SU-DHL-6 (cell line): Measurements from ENCODE around the gene DTX3.

ENCODE experiments used
- H2AFZ ChIP-seq: fragments of 200-600 bp; sonication (generic); 2 replicates; pipeline ENCODE4 v1.6.1; 2014; ENCODE audit warnings: low read depth, mild to moderate bottlenecking, moderate library complexity, mixed read lengths, antibody characterized with exemption, low read length; ENCODE audit not compliant: severe bottlenecking
- H3F3A ChIP-seq: fragments of 200-600 bp; shearing (Covaris generic); 2 replicates; pipeline ENCODE4 v1.6.0; 2016; ENCODE audit warnings: antibody characterized with exemption, mild to moderate bottlenecking; ENCODE audit not compliant: insufficient read depth
- H3K27ac ChIP-seq: fragments of 200-600 bp; sonication (generic); 2 replicates; pipeline ENCODE4 v1.5.1; 2016; ENCODE audit warnings: low read depth, mild to moderate bottlenecking, low read length, moderate library complexity, mixed read lengths
- H3K27me3 ChIP-seq: fragments of 200-600 bp; sonication (generic), shearing (Covaris generic); 2 replicates; pipeline ENCODE4 v1.6.0; 2014; ENCODE audit warnings: mild to moderate bottlenecking, low read length
- H3K36me3 ChIP-seq: fragments of 200-600 bp; sonication (generic); 2 replicates; pipeline ENCODE4 v1.6.1; 2014; ENCODE audit warnings: mild to moderate bottlenecking, low read length, mixed read lengths
- H3K4me2 ChIP-seq: fragments of 300-600, 200-600 bp; shearing (Covaris generic), sonication (generic); 2 replicates; pipeline ENCODE4 v1.6.0; 2014; ENCODE audit warnings: low read length, low read depth, mild to moderate bottlenecking; ENCODE audit not compliant: poor library complexity, severe bottlenecking
- H3K4me3 ChIP-seq: fragments of 200-600 bp; sonication (generic); 2 replicates; pipeline ENCODE4 v1.5.1; 2014; ENCODE audit warnings: antibody characterized with exemption, low read length, mild to moderate bottlenecking, mixed read lengths; ENCODE audit not compliant: insufficient read depth, poor library complexity, severe bottlenecking
- H3K79me2 ChIP-seq: fragments of 200-600 bp; sonication (generic); 2 replicates; pipeline ENCODE4 v1.6.1; 2014; ENCODE audit warnings: mild to moderate bottlenecking, low read length, moderate library complexity; ENCODE audit not compliant: insufficient read depth
- H3K9ac ChIP-seq: fragments of 200-600 bp; sonication (generic); 2 replicates; pipeline ENCODE4 v1.7.0; 2014; ENCODE audit warnings: mild to moderate bottlenecking, low read length
- H3K9me2 ChIP-seq: fragments of 200-600 bp; sonication (generic); replicated peaks from 2 replicates; pipeline ENCODE4 v1.6.1; 2014; ENCODE audit warnings: low read length; ENCODE audit not compliant: insufficient read depth
- H3K9me3 ChIP-seq: fragments of 200-600 bp; sonication (generic); 2 replicates; pipeline ENCODE4 v1.6.1; 2014; ENCODE audit warnings: low read length, mixed read lengths; ENCODE audit not compliant: insufficient read depth
- H4K20me1 ChIP-seq: fragments of 200-600 bp; sonication (generic); 2 replicates; pipeline ENCODE4 v1.6.1; 2014; ENCODE audit warnings: low read depth, mild to moderate bottlenecking, antibody characterized with exemption, low read length, moderate library complexity, mixed read lengths
- CTCF ChIP-seq: fragments of 200-600 bp; sonication (generic); IDR thresholded peaks from one replicate; pipeline ENCODE4 v1.5.1; 2017; ENCODE audit warnings: antibody characterized with exemption, mild to moderate bottlenecking, low read length, moderate library complexity; ENCODE audit not compliant: insufficient read depth, poor library complexity, severe bottlenecking
- EZH2phosphoT487 ChIP-seq: fragments of 200-600 bp; sonication (generic), shearing (Covaris generic); conservative IDR thresholded peaks from 2 replicates; pipeline ENCODE4 v1.6.1; 2018; ENCODE audit warnings: mild to moderate bottlenecking, antibody characterized with exemption, low read length, moderate library complexity, mixed read lengths

Gene DTX3

GRCh38 chr12:57637364-57637763 lies 32.7 kb downstream of the DTX3 start:
- no peak for TF ChIP-seq CTCF
- TF ChIP-seq EZH2phosphoT487, result no peak

GRCh38 chr12:57638096-57638495 lies 33.5 kb downstream of the DTX3 start:
- Histone ChIP-seq H2AFZ (no peak overlapping the region), H3K36me3 (no peaks in the 10 kb centered on the region), H3K4me3 (no peak overlapping the region), H4K20me1 (no peaks in the 10 kb centered on the region), H3K9ac (no peak overlapping the region), H3K79me2 (no peaks in the 10 kb centered on the region), H3K4me2 (no peak overlapping the region), H3K9me2 (no peaks in the 10 kb centered on the region), H3K27me3 (no peaks in the 10 kb centered on the region), H3K9me3 (no peaks in the 10 kb centered on the region), H3K27ac (no peak overlapping the region), H3F3A (no peaks in the 10 kb centered on the region)
- TF ChIP-seq CTCF (no peak), EZH2phosphoT487 (no peak)

More at GRCh38 chr12:57637364-57637763, 32.7 kb downstream of the DTX3 start:
- H3K9me3 ChIP-seq, result no peaks in the 10 kb centered on the region
- no peaks in the 10 kb centered on the region for H3K36me3 ChIP-seq
- no peaks in the 10 kb centered on the region for H3K27me3 ChIP-seq
- no peaks in the 10 kb centered on the region for H3K79me2 ChIP-seq
- H4K20me1 ChIP-seq, result no peaks in the 10 kb centered on the region
- no peaks in the 10 kb centered on the region for H3F3A ChIP-seq
- H2AFZ ChIP-seq, result no peak overlapping the region
- H3K4me3 ChIP-seq, result no peak overlapping the region
- no peak overlapping the region for H3K4me2 ChIP-seq
- H3K9me2 ChIP-seq, result no peaks in the 10 kb centered on the region
- no peak overlapping the region for H3K9ac ChIP-seq
- H3K27ac ChIP-seq, result no peak overlapping the region

GRCh38 chr12:57640175-57641042 lies 35.8 kb downstream of the DTX3 start:
- Histone ChIP-seq H3K9me3 (peaks cover 5% of the 10 kb centered on the region; the same call in 1 of the 2 replicates), H3K27ac (no peak overlapping the region), H4K20me1 (no peaks in the 10 kb centered on the region), H3K79me2 (no peaks in the 10 kb centered on the region), H3K27me3 (no peaks in the 10 kb centered on the region), H3K4me2 (no peak overlapping the region), H3K9me2 (no peaks in the 10 kb centered on the region), H3F3A (no peaks in the 10 kb centered on the region), H3K9ac (no peak overlapping the region), H3K36me3 (no peaks in the 10 kb centered on the region), H3K4me3 (no peak overlapping the region), H2AFZ (no peak overlapping the region)
- TF ChIP-seq CTCF (no peak), EZH2phosphoT487 (no peak)
